Glutamatergic neuron (in vitro differentiated cells): Measurements from ENCODE around the gene LRRC49. TPM values are rescaled to one million over a fixed set of nuclear protein-coding genes. Genes with fewer than 3 reads are reported as not detected.
"Not testable (repeated sequence)": the region's sequence is repeated elsewhere in the genome, so short reads cannot be mapped to it uniquely, and the experiment has no call there.

ENCODE experiments used
- DNase-seq: peaks from one replicate; pipeline ENCODE4 v3.0.0; 2022
- H3K27ac Mint-ChIP-seq: one replicate; pipeline ENCODE4 v1.8.0; 2020; ENCODE audit warnings: mild to moderate bottlenecking, mixed read lengths, inconsistent platforms; ENCODE audit not compliant: unreplicated experiment
- H3K27me3 Mint-ChIP-seq: one replicate; pipeline ENCODE4 v1.8.0; 2020; ENCODE audit warnings: mild to moderate bottlenecking, moderate library complexity, mixed read lengths, inconsistent platforms; ENCODE audit not compliant: unreplicated experiment
- H3K36me3 Mint-ChIP-seq: one replicate; pipeline ENCODE4 v1.8.0; 2020; ENCODE audit warnings: mild to moderate bottlenecking, mixed read lengths, inconsistent platforms; ENCODE audit not compliant: unreplicated experiment
- H3K4me1 Mint-ChIP-seq: one replicate; pipeline ENCODE4 v1.8.0; 2020; ENCODE audit warnings: mild to moderate bottlenecking, low read depth, mixed read lengths, inconsistent platforms; ENCODE audit not compliant: unreplicated experiment
- H3K4me3 Mint-ChIP-seq: one replicate; pipeline ENCODE4 v1.8.0; 2020; ENCODE audit warnings: mild to moderate bottlenecking, mixed read lengths, inconsistent platforms; ENCODE audit not compliant: unreplicated experiment
- H3K9me3 Mint-ChIP-seq: one replicate; pipeline ENCODE4 v1.8.0; 2020; ENCODE audit warnings: mild to moderate bottlenecking, moderate library complexity, mixed read lengths, inconsistent platforms; ENCODE audit not compliant: unreplicated experiment
- total RNA-seq: library from RNA; stranded (reverse); fragmentation: NEBNext Ultra II Directional; extraction: Animal tissue kit (Norgen Biotek cat#: 25700); gene quantifications from one replicate; pipeline ENCODE4 v1.2.1, GENCODE V29; 2021; ENCODE audit not compliant: unreplicated experiment
- TF ChIP-seq, protein P1 (sequence below): fragments of 200-600 bp; sonication (generic); IDR thresholded peaks from one replicate; pipeline ENCODE4 v1.5.0; 2021; ENCODE audit not compliant: partially characterized antibody, unreplicated experiment

The LRRC49 gene
- total RNA-seq, 1 donor from 2014 or later: 28.6 TPM

DNA sequence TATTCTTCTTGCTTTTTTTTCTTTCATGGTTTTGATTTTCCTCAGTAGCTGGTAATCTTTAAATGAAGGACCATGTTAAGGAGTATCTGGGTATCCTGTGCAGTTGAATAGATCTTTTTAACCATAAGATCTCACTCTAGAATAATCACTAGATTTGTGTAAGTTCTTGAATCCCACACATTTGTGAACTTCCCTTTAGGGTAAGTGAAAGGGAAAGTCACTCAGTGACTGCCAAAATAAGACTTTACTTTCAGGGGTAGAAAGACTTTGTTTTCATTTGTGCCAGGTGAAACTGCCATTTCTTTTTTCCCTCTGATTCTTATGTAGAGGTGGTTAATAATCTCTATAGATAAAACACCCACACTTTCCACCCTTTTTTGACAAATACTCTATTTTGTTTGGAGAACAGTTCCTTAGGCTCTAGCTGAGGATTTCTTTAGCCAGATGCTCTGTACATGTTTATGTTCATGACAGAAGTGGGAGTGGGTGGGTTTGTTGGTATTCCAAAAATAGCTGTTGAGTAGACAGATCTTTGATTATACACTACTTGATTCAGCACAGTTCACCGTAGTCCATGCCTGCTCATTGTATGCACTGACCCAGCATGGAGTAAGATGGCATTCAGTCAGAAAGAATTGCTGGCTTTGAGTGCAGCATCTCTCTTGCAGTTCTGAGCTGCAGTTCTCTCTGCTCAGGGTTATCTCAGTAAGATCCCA is 28.5 kb downstream of the LRRC49 start:
- no peaks in the 10 kb centered on the region for H3K36me3 Mint-ChIP-seq
- no peak overlapping the region for H3K4me3 Mint-ChIP-seq
- H3K27ac Mint-ChIP-seq: no peak overlapping the region
- no peaks in the 10 kb centered on the region for H3K9me3 Mint-ChIP-seq
- TF ChIP-seq, protein P1, sequence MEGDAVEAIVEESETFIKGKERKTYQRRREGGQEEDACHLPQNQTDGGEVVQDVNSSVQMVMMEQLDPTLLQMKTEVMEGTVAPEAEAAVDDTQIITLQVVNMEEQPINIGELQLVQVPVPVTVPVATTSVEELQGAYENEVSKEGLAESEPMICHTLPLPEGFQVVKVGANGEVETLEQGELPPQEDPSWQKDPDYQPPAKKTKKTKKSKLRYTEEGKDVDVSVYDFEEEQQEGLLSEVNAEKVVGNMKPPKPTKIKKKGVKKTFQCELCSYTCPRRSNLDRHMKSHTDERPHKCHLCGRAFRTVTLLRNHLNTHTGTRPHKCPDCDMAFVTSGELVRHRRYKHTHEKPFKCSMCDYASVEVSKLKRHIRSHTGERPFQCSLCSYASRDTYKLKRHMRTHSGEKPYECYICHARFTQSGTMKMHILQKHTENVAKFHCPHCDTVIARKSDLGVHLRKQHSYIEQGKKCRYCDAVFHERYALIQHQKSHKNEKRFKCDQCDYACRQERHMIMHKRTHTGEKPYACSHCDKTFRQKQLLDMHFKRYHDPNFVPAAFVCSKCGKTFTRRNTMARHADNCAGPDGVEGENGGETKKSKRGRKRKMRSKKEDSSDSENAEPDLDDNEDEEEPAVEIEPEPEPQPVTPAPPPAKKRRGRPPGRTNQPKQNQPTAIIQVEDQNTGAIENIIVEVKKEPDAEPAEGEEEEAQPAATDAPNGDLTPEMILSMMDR: no peak
- H3K4me1 Mint-ChIP-seq: no peaks in the 10 kb centered on the region
- no peak for DNase-seq
- no peaks in the 10 kb centered on the region for H3K27me3 Mint-ChIP-seq

- Mint-ChIP-seq H3K4me3 (no peak overlapping the region), H3K9me3 (no peaks in the 10 kb centered on the region), H3K27ac (no peak overlapping the region), H3K27me3 (no peaks in the 10 kb centered on the region), H3K36me3 (no peaks in the 10 kb centered on the region), H3K4me1 (no peaks in the 10 kb centered on the region)
- no peak for DNase-seq
- TF ChIP-seq, protein P1: no peak
Measured at GRCh38 chr15:70922119-70922518, 29.5 kb downstream of the LRRC49 start.

DNA sequence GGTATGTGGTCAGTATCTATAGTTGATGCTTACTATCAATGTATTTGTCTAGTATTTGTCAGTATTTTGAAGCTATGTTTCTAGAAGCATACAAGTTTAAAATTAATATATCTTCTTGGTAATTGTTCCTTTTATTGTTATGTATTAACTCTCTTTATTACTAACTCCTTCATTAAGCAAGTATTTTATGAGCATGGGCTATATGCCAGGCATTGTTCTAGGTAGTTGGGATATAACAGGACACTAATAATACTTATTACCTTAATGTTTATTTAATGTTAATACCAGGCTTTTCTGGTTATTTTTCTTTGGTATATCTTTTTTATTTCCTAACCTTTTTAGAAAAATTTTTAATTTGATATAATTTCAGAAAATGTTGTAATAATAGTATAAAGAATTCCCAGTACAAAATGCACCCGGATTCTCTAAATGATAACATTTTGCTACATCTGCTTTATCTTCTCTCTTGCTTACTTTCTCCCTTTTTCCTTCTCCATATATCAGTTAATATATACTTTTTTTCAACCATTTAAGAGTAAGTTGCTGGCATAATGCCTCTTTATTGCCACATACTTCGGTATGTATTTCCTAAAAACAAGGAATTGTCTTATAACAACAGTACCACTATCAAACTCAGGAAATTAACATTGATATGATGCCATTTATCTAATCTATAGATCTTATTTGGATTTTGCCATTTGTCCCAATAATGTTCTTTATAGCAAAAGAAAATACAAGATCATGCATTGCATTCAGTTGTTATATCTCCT is 30.9 kb downstream of the LRRC49 start:
- H3K36me3 Mint-ChIP-seq: no peaks in the 10 kb centered on the region
- TF ChIP-seq, protein P1: no peak

DNA sequence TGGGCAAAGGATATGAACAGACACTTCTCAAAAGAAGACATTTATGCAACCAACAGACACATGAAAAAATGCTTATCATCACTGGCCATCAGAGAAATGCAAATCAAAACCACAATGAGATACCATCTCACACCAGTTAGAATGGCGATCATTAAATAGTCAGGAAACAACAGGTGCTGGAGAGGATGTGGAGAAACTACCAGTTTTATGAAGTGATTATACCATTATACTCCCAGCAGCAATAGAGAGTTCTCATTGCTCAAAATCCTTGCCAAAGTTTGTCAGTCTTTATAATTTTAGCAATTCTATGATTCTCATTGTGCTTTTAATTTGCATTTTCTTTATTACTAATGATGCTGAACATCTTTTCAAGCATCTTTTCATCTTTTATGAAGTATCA is 34.3 kb downstream of the LRRC49 start:
- not testable (repeated sequence) for H3K4me3 Mint-ChIP-seq, DNase-seq, H3K27ac Mint-ChIP-seq, H3K36me3 Mint-ChIP-seq, H3K9me3 Mint-ChIP-seq, H3K27me3 Mint-ChIP-seq, H3K4me1 Mint-ChIP-seq

More for the DNA sequence above, 30.9 kb downstream of the LRRC49 start:
- no peaks in the 10 kb centered on the region for H3K4me1 Mint-ChIP-seq
- H3K27ac Mint-ChIP-seq: no peak overlapping the region
- H3K4me3 Mint-ChIP-seq: no peak overlapping the region
- no peaks in the 10 kb centered on the region for H3K9me3 Mint-ChIP-seq
- no peak for DNase-seq
- H3K27me3 Mint-ChIP-seq: no peaks in the 10 kb centered on the region

GRCh38 chr15:70931821-70932220 is 39.2 kb downstream of the LRRC49 start:
- DNase-seq: no peak
- no peaks in the 10 kb centered on the region for H3K9me3 Mint-ChIP-seq
- TF ChIP-seq, protein P1: no peak
- H3K27ac Mint-ChIP-seq: no peak overlapping the region
- no peaks in the 10 kb centered on the region for H3K4me1 Mint-ChIP-seq
- H3K36me3 Mint-ChIP-seq: no peaks in the 10 kb centered on the region
- H3K4me3 Mint-ChIP-seq: no peak overlapping the region
- H3K27me3 Mint-ChIP-seq: no peaks in the 10 kb centered on the region
